T-helper 2 cell treated with Interferon-gamma antibody and Interleukin-4, amounts not matched to agents 100 ng/mL and 5 ng/mL, for 36 hours (primary cell): ENCODE data around the gene ABCC9. TPM values are rescaled to one million over a fixed set of nuclear protein-coding genes. Genes with fewer than 3 reads are reported as not detected.

Experiments
- intact Hi-C: fragments of 100-400 bp; cut with micrococcal nuclease; formaldehyde crosslinking; loops from one replicate; pipeline ENCODE4 v1.15.1; 2023
- total RNA-seq: library from RNA; stranded (reverse); gene quantifications from 2 replicates; pipeline ENCODE4 v1.2.3, GENCODE V29; 2022

Gene ABCC9
- total RNA-seq, 1 donor from 2014 or later: 0.02 TPM

DNA sequence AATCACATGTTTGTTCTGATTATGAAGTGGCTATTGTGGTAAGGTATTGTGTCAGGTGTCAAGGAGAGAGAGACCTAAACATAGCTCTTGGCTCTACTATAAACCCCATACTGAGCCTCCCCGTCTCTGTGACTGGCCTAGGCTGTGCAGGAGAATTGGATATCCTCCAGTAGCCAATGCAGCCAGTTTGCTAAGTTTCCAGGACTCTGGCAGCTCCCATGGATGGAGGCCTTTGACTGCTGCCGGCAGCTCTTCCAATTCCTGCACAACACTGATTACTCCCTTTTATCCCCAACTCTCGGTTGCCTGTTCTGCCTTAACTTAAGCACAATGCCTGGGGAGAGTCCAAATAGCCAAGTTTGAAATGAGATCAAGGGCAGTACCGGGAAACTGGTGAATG lies 59.3 kb downstream of the ABCC9 start:
- intact Hi-C loops: no loop called here

DNA sequence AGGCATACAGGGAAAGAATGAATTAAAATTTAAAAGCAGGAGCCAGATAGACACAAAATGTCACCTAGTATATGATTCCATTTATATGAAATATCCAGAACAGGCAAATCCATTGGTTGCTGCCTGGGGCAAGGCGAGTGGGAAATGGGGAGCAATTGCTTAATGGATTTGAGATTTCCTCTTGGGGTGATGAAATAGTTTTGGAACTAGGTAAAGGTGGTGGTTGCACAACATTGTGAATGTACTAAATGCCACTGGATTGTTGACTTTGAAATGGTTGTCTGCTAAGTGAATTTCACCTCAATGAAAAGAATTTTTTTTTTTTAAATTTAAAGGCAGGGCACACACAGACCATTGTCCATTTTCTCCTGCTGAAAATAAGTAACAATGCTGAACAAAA lies 61.9 kb downstream of the ABCC9 start:
- intact Hi-C loops: no loop called here

DNA sequence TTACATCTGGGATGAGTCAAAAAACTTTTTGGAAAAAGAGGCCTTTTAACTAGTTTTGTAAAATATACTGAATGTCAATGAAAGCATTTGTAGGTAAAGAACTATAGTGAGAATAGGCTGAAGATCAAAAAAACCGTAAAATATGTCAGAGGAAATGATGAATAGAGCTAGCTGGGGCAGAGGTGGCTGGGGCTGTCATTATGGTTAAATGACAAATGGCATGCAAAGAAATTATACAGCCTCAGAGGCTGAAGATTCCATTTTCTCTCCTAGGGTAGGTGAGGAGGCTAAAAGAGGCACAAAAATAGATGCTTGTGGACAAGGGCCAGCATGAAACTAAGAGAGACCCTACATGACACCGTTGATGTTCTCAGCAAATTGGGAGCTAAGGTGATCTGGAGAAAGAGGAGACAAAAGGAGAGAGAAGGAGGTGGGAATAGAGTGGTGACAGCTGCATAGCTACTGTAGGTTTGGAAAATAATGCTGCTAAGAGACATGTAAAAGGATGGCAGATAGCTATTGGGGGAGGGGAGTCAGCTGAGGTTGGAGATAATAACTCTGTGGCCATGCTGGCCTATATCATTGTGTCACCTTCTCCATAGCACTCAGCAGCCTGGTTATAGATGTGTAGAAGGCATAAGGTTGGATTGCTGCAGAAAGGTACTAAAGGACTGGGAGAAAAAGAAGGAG lies 63.8 kb downstream of the ABCC9 start:
- intact Hi-C loops: no loop called here

DNA sequence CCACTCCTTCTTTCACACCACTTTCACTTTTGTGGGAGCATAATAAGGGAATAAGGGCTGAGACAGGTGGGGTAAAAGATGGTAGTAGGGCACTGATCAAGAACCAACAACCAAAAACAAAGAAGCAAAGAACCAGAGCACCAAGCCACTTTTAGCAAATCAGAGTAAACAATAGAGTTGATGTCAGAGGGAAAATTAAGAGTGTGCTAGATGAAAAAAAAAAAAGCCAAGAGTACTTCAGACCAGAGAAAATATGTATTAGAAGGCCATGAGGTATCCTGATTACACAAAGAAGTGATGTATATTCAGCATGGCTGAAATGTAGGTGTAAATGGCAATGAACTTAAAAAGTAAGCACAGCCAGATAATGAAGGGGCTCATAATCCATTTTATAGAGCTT lies 75.4 kb downstream of the ABCC9 start:
- intact Hi-C loops: no loop called here

DNA sequence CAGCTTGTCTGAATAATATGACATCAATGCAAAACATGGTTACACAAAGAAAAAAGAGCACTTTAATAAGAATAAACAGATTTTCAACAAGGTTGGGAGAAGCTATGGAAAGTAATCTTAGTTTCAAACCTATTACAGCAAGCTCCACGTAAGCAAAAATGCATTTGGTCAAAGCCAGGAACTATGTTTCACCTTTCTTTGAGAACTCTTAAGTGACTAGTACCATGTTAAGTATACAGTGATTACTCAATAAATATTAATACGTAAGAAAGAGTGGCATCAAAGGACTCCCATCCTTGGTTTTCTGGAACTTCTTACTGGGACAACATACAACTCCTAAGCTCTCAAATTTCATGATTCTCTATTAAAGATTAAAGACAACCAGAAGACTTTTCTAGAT lies 80.7 kb downstream of the ABCC9 start:
- intact Hi-C loops: no loop called here

DNA sequence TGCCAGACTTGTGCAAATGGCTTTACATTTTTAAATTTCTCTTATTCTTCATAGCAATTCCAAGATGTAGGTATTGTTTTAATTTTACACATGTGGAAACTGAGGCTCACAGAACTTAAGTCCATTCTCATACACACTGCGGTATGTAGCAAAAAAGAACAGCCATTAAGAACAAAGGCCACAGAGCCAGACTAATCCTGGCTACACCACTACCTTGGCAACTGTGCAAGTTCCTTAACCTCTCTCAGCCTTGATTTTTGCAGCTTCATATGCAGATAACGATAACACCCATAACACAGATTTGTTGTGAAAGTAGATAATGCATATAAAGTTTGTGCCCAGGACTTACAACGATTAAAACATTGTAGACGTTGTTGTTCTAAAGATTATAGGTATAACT lies 81.1 kb downstream of the ABCC9 start:
- intact Hi-C loops: no loop called here

DNA sequence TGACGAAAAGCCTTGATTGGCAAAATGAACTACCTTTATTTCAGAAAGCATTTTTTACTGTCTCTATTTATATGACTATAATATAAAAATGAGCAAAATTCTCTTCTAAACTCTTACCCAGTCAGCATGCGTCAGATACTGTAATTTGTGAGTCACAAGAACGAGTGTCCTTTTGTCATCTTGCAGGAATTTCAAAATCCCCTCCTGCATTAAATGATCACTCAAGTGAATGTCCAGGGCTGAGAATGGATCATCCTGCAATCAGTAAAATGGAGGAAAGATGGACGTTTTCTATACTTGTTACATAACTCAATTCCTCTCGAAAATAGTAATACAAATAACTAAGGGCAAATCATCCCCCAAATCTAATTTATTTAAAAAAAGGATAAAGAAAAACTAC lies 89.0 kb downstream of the ABCC9 start:
- intact Hi-C loops: no loop called here

DNA sequence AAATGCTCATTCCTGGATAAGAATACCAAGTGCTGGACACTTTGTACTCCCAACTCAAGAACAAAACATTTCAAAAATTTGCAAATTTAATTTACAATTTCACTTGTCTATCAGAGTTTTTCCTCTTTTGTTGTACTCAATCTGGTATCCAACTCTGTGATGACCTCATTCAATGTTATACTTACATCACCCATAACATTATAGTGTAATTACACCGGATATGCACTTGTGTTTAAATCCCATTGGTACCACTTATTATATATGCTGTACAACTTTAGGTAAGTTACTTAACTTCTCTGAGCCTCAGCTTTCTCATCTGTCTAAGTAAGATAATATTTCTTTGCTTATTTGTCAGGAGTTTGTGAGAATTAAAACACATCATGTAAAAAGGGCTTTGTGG lies 90.1 kb downstream of the ABCC9 start:
- intact Hi-C loops: no loop called here

DNA sequence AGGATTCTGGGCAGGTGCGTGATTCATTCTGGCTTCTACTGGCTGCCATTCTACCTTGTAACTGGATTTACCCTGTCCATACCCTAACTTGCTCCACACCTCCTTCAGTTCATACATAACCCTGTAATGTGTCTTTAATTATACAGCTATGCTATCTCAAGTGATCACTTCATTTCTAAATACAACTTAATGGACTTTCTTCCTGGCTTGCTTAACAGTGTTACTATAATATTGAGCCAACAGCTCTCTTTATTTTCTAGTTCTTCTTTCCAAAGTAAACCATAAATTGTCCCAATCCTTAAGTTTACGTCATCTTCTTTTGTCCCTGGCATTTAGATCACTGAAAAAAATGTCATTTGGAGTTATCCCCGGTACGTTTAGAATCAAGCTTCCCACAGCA lies 90.8 kb downstream of the ABCC9 start:
- intact Hi-C loops: no loop called here

DNA sequence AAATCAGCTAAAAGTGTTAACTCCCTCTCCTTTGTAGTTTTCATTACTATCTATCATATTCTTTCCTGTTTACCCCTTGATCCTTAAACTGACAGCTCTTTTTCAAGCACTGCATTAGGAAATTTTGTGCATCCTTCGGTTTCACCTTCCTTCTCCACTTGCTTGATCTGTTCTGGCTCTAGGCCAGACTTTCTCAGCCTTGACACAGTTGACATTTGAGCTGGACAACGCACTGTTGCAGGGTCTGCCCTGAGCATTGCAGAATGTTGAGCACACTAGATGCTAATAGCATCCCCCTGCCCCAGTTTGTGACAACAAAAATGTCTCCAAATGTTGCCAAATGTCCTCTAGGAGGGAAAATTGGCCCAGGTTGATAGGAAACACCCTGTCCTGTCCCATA lies 91.3 kb downstream of the ABCC9 start:
- intact Hi-C loops: no loop called here

DNA sequence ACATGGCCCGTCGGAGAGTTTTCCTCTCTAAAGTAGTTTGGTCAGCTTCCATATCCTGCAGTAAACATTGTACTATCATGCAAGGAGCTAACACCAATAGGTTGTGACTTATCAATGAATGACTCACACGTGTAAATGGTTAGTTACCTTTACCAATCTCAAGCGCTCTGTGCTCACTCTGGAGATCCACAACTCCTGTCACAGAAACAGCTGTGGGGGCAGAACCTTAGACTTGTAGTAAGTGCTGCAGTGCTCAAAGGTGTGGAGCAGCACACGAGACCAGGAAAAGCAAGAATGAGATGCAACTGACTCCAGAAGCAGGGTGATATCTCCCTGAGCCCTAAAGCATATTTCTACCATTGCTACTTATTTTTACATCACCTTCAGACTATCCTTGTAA lies 93.0 kb downstream of the ABCC9 start:
- intact Hi-C loops: no loop called here

DNA sequence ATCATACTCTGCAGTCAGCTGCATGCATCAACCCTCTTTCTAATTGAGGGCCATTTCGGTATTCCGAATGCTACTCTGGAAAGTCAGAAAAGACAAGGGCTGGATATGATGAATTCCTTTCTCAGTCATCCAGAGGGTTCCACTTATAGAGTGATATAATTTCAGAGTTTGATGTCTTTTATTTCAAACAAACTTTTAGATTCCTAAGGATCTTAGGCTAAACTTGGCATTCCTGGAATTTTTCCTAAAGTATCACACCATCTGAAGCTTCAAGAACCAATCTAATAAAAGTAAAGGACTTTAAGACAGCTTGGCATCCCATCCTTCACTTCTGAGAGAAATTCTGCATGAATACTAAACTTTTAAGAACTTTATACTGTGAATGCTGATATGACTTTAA lies 97.4 kb downstream of the ABCC9 start:
- intact Hi-C loops: no loop called here

DNA sequence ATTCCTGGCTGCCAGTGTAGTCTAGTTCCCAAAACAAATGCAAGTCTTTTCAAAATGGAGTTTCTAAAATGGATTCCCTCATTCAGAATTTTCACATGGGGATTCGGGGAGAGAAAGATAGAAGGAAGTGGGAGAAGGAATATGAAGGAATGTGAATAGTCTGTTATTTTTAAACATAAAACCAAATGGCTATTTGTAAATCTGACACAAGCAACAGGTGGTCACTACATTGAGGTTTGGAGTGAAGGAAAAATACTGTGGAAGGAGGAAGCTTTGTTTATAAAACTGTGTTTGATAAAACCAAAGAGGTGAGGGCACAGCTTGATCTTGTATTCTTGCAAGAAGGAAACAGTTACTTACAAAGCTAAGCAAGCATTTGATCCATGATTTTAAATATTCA lies 101.5 kb downstream of the ABCC9 start:
- intact Hi-C loops: no loop called here

DNA sequence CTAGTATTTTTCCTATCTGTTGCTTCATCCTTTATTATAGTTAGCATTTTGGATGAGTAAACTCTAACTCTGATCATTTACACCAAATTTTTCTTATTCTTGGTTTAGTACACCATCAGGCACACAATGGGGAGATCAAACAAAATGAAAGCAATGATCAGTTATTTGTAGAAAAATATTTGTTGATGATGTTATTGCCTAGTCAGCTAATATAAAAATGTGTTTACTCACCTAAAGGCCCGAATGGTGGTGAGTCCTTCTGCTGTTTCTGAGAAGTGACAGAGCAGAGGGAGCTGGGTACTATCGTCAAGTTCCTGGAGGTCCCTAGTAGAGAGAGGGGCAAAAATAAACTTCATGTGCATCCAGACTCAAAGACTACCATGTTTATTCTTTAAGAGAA lies 103.4 kb downstream of the ABCC9 start:
- intact Hi-C loops: no loop called here

DNA sequence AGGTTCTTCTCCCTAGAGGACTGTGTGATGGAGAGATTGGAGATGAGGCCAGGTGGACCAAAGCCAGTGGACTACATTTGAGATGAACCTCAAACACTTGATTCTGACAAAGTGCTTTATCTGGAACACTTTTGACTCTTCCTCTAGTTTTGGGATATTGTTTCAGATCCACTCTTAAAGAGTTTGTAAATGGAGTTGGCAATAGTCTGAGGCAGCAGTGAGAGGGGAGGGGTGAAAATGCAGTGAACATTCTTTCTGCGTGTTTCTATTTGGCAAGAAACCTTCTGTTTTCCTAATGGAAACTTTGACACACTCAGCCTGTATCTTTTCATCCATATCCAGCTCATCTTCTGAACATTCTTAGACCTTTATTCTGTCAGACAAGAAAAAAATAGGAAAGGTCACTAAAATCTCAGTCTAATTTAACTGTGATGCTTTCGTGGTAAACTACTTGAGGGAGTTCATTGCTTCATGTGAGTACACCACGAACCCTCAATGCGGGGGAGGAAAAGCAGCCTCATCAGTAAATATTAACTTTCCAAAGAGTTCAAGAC lies 109.4 kb downstream of the ABCC9 start:
- intact Hi-C loops: no loop called here

DNA sequence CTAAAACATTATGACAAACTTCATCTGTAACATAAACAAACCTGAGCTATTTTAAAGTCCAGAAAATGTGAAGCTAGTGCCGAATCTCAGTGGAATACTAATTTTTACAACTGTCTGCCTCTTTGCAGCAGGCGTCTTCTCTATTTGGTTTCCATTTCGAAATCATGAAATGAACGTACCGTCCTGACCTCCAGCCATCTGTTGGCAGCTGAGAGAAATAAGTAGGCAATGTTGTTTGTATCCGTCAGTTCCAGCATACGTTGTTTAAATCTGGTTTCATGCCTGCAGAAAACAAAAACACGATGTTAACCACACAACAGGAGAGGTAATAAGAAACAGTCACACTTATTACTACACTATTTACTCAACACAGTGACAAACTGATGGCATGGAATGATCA lies 112.4 kb downstream of the ABCC9 start:
- intact Hi-C loops: no loop called here

DNA sequence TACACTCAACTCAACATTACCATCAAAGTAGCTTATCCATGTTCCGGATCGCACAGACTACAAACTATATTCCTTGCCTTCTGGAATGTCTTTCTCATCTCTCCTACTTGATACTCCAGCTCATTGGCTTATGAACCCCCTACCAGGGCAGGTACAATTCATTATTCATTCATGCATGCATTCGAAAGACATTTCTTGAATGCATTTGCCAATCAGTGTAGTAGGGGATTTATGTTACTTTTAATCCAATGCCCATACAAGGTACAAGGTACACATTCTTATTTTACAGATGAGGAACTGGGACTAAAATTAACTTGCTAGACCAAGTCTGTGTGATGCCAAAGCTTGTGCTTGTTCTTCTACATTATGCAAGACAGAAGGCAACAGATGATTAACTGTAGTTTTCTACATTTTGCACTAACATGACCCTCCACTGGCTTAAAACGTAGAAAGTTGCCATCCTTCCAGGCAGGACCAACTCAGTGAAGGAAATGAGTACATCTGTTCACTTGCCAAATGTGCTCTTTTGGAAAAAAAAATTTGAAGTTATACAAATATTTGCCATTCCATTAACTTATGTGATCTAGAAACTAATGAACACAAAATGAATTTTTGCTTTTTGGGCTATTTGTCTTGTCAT lies 113.0 kb downstream of the ABCC9 start:
- intact Hi-C loops: no loop called here

DNA sequence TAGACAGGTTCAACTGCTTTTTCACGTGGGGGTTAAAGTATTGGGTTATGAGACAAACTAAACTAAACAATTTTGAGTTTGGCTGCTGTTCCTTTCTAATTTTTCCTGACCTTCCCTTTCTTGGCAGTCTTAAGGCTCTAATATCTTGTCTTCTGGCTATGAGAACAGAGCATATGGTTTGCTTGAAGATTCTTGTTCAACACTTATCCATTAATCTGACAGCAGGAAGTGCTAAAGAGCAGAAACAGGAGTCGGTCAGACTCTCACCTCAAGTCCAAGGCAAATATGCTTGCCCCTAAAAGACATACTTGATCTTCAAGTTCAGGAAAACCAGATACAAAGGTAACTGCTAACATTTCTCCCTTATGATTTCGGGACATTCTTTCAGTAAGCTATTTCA lies 114.1 kb downstream of the ABCC9 start:
- intact Hi-C loops: no loop called here

DNA sequence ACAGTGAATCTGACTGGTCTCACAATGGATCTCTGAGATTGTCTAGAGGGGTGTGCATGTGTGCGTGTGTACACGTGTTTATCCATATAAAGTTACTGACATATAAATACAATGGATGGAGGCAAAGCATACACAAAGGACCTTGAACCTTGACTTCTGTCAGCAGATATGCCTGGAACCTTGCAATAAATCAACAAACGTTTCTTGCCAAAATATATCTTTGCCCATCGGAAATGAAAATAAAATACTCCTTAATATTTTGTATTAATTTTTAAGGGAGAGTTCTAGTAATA lies 114.7 kb downstream of the ABCC9 start:
- intact Hi-C loops: no loop called here

DNA sequence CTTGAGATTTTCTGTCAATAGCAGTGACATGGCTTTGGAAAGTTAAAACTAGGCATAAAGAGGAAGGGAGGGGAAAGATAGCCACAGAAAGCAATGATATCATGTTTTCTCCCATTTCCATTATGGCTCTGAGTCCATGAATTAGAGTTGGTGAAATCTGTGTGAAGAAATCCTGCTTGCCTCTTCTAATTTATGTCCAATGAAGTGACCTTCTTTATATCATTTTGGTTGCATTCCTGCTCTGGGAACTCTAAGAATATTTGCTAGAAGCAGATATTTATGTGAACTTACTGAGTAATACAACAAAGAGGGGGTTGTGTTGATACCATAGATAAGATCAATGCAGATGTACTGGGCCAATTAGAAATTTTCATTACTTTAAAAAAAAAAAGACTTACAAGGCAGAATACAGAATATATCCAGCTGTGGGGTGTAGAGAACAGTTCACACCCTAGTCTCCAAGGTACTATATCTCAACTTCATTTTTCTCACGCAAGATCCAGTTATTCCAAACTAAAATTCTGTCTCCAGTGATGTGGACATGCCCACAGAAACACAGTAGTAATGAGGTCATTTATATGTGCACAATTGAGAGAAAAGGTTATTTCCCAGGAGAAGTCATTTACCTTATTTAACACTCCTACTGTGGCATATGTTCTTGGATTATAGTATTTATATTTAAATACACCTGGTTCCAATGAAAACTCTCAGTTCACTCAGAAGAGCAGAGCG lies 115.2 kb downstream of the ABCC9 start:
- intact Hi-C loops: no loop called here

DNA sequence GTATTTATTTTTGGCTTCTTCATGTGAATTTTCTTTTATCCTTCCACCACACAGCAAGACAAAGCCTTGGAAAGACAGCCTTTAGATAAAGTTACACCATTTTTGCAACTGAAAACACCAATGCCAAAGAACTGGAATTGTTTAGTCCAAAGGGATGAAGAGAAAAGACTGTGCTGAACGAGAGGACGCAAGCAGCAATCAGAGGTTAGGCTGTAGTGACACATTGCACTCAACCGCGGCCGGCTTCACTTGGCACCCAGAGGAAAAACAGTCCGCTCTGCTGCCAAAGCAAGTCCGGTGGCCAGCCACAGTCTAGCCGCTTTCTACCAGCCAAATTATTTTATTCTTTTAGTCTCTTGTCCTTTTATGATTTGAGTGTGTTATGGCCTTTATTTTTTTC lies 117.6 kb downstream of the ABCC9 start:
- intact Hi-C loops: no loop called here

DNA sequence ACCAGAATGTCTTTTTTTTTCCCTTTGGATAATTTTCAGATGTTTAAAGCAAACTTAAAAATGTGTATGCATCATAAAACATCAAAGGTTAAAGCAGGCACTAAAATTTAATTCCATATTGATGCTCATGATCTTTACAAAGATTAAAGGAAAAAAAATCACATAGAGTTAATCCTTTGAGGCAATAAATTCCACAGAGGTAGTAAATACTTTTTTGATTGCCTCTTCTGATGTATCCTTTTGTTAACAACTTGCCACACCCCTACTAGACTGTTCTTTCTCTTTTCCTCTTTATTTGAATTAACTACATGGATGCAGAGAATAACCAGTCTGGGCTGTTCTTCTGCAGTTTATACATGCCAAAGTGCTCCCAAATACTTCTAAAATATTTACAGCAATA lies 121.5 kb downstream of the ABCC9 start:
- intact Hi-C loops: no loop called here

DNA sequence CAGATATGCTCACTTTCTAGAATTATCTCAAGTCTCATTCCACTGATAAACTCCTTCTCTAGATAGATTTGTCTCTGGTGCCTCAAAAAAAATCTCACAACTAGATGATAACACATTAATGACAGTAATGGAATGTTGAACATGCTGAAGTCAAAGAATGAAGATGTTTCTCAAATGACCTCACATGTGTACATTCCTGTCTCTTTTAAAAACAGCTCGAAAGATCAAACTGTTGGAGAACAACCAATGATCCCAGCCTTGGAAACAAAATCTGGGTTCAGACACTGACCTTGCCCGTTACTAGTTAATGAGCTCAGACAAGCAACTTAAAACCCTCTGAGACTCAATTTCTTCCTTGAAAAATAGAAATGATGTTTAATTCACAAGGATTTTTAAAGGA lies 122.0 kb downstream of the ABCC9 start:
- intact Hi-C loops: no loop called here
